Measurements from ENCODE around the gene SMIM12. TPM values are rescaled to one million over a fixed set of nuclear protein-coding genes. Genes with fewer than 3 reads are reported as not detected.

SMIM12 gene
- total RNA-seq: 46.4 and 66.4 TPM in 2 replicates

GRCh38 chr1:34859446-34860200 is at the start of gene SMIM12:
Gene SMIM12, minus strand, starts transcription at chr1:34859749. Its CDS starts 3,772 bp downstream, at chr1:34855977.

Other genes with a start within 250 kb of the SMIM12 start
- gene GJB5, start 104.7 kb downstream of the SMIM12 start, total RNA-seq: not detected in 2 replicates
- gene GJB4, start 100.0 kb downstream of the SMIM12 start, total RNA-seq: not detected in 2 replicates
- gene GJB3, start 78.5 kb downstream of the SMIM12 start, total RNA-seq: under 0.01 TPM in 1 of 2 replicates, not detected in the other
- gene GJA4, start 66.8 kb downstream of the SMIM12 start, total RNA-seq: 49.3 and 269 TPM in 2 replicates
- gene DLGAP3, start 69.9 kb upstream of the SMIM12 start, total RNA-seq: under 0.01 TPM in 1 of 2 replicates, not detected in the other
- 15.8 and 21.9 TPM in 2 replicates for gene TMEM35B, start 125.6 kb upstream of the SMIM12 start, total RNA-seq
- gene ZMYM6, start 172.2 kb upstream of the SMIM12 start, total RNA-seq: 16.3 and 19.5 TPM in 2 replicates
- 17.0 and 25.9 TPM in 2 replicates for gene ZMYM1, start 219.6 kb upstream of the SMIM12 start, total RNA-seq